GM18870 (cell line): ENCODE data around the gene DIAPH2.

Source experiments
- ATAC-seq: cut with Tn5 transposase; IDR thresholded peaks from one replicate; pipeline ENCODE4 v1.9.1; 2021; ENCODE audit warnings: moderate library complexity; ENCODE audit not compliant: unreplicated experiment

The DIAPH2 gene

GRCh38 chrX:97284531-97284930 is 599.9 kb downstream of the DIAPH2 start:
- no peak for ATAC-seq

- no peak for ATAC-seq
Observed at GRCh38 chrX:97290199-97290598, 605.6 kb downstream of the DIAPH2 start.

- no peak for ATAC-seq
Observed at GRCh38 chrX:97294041-97294440, 609.4 kb downstream of the DIAPH2 start.

GRCh38 chrX:97295954-97296353 is 611.3 kb downstream of the DIAPH2 start:
- no peak for ATAC-seq

- no peak for ATAC-seq
Observed at GRCh38 chrX:97306771-97307470, 622.3 kb downstream of the DIAPH2 start.

GRCh38 chrX:97308171-97308570 is 623.5 kb downstream of the DIAPH2 start:
- no peak for ATAC-seq

- no peak for ATAC-seq
Observed at GRCh38 chrX:97309487-97310116, 625.0 kb downstream of the DIAPH2 start.

- no peak for ATAC-seq
Observed at GRCh38 chrX:97310373-97310772, 625.7 kb downstream of the DIAPH2 start.

- no peak for ATAC-seq
Observed at GRCh38 chrX:97311066-97311778, 626.6 kb downstream of the DIAPH2 start.

GRCh38 chrX:97314345-97314744 is 629.7 kb downstream of the DIAPH2 start:
- ATAC-seq: no peak

GRCh38 chrX:97315939-97316338 is 631.3 kb downstream of the DIAPH2 start:
- ATAC-seq: no peak

GRCh38 chrX:97320305-97320704 is 635.7 kb downstream of the DIAPH2 start:
- no peak for ATAC-seq

GRCh38 chrX:97322401-97322800 is 637.8 kb downstream of the DIAPH2 start:
- ATAC-seq: no peak

GRCh38 chrX:97326456-97326855 is 641.8 kb downstream of the DIAPH2 start:
- ATAC-seq: peak; percentile 97

GRCh38 chrX:97328853-97329390 is 644.3 kb downstream of the DIAPH2 start:
- no peak for ATAC-seq

- peak; percentile 40 for ATAC-seq
Observed at GRCh38 chrX:97330151-97330550, 645.5 kb downstream of the DIAPH2 start.

- no peak for ATAC-seq
Observed at GRCh38 chrX:97332963-97333362, 648.3 kb downstream of the DIAPH2 start.

- ATAC-seq: no peak
Observed at GRCh38 chrX:97334850-97335249, 650.2 kb downstream of the DIAPH2 start.

- ATAC-seq: no peak
Observed at GRCh38 chrX:97344724-97345123, 660.1 kb downstream of the DIAPH2 start.

- no peak for ATAC-seq
Observed at GRCh38 chrX:97358941-97359340, 674.3 kb downstream of the DIAPH2 start.

- no peak for ATAC-seq
Observed at GRCh38 chrX:97363843-97364242, 679.2 kb downstream of the DIAPH2 start.

GRCh38 chrX:97366237-97366636 is 681.6 kb downstream of the DIAPH2 start:
- no peak for ATAC-seq
